ENCODE results near the gene GUCA1A.
"Not testable (repeated sequence)": the region's sequence is repeated elsewhere in the genome, so short reads cannot be mapped to it uniquely, and the experiment has no call there.

Gene GUCA1A

GRCh38 chr6:42210551-42210950, 37.4 kb downstream of the GUCA1A start:
- TF ChIP-seq CTCF (IDR thresholded peaks at IDR 0.05; ENCODE audit: control extremely low read depth, extremely low read depth, low read depth, missing control alignments) = no peak
- ChIA-PET POLR2A (no interaction called here), CTCF (no interaction called here)
- no peak for DNase-seq (ENCODE audit: extremely low spot score)

GRCh38 chr6:42211726-42212125, 38.6 kb downstream of the GUCA1A start:
- DNase-seq (ENCODE audit: extremely low spot score) = peak; percentile 32
- ChIA-PET POLR2A (no interaction called here), CTCF (interaction anchor here (1.3 to 2.1 kb wide), 3 partner anchors 8 to 19 kb away, joined by 3 to 6 read pairs (median 3); no protein-coding TSS in a partner anchor)
- TF ChIP-seq CTCF (IDR thresholded peaks at IDR 0.05; ENCODE audit: control extremely low read depth, extremely low read depth, low read depth, missing control alignments) = no peak

- no peak for TF ChIP-seq CTCF (IDR thresholded peaks at IDR 0.05; ENCODE audit: control extremely low read depth, extremely low read depth, low read depth, missing control alignments)
- DNase-seq (ENCODE audit: extremely low spot score) = no peak
- POLR2A ChIA-PET = no interaction called here
- CTCF ChIA-PET = interaction anchor here (1.3 to 3.0 kb wide), 5 partner anchors 9 to 335 kb away, joined by 3 to 10 read pairs (median 3); no protein-coding TSS in a partner anchor
Observed at GRCh38 chr6:42212442-42212841, 39.3 kb downstream of the GUCA1A start.

- ChIA-PET POLR2A (interaction anchor here (0.7 kb wide), 1 partner anchor 372 kb away, joined by 4 read pairs; no protein-coding TSS in a partner anchor), CTCF (interaction anchor here (1.4 kb wide), 1 partner anchor 331 kb away, joined by 13 read pairs; no protein-coding TSS in a partner anchor)
- not testable (repeated sequence) for DNase-seq (ENCODE audit: extremely low spot score)
Observed at GRCh38 chr6:42216495-42216894, 43.3 kb downstream of the GUCA1A start.

GRCh38 chr6:42217157-42217518, 44.0 kb downstream of the GUCA1A start:
- no peak for TF ChIP-seq CTCF (IDR thresholded peaks at IDR 0.05; ENCODE audit: control extremely low read depth, extremely low read depth, low read depth, missing control alignments)
- POLR2A ChIA-PET = no interaction called here
- DNase-seq (ENCODE audit: extremely low spot score) = no peak
- CTCF ChIA-PET = interaction anchor here (1.4 kb wide), 1 partner anchor 331 kb away, joined by 13 read pairs; no protein-coding TSS in a partner anchor

- no peak for TF ChIP-seq CTCF (IDR thresholded peaks at IDR 0.05; ENCODE audit: control extremely low read depth, extremely low read depth, low read depth, missing control alignments)
- peak; percentile 92 for DNase-seq (ENCODE audit: extremely low spot score)
- CTCF ChIA-PET = interaction anchor here (1.0 to 1.4 kb wide), 4 partner anchors 12 to 330 kb away, joined by 3 to 13 read pairs (median 3); no protein-coding TSS in a partner anchor
- POLR2A ChIA-PET = no interaction called here
Observed at GRCh38 chr6:42217519-42218367, 44.6 kb downstream of the GUCA1A start, which contains the start of gene MRPS10. MRPS10 (minus strand) TSS chr6:42217861; CDS start chr6:42217849, 12 bp downstream.

GRCh38 chr6:42220807-42221206, 47.6 kb downstream of the GUCA1A start:
- ChIA-PET CTCF (interaction anchor here (1.6 kb wide), 1 partner anchor 327 kb away, joined by 3 read pairs; no protein-coding TSS in a partner anchor), POLR2A (no interaction called here)
- no peak for DNase-seq (ENCODE audit: extremely low spot score)
- no peak for TF ChIP-seq CTCF (IDR thresholded peaks at IDR 0.05; ENCODE audit: control extremely low read depth, extremely low read depth, low read depth, missing control alignments)

Measured in GM10248 (cell line).